Endothelial cell of umbilical vein (primary cell): ENCODE measurements around the gene ASZ1. TPM values are rescaled to one million over a fixed set of nuclear protein-coding genes. Genes with fewer than 3 reads are reported as not detected.

Experiments used
- BruUV-seq: library from RNA; stranded (reverse); fragments of 400-500 nt; replicated peaks from 2 replicates; lab custom pipeline; 2021; lab: Mats Ljungman, UMichigan
- CTCF ChIA-PET: fragments of 300-600, 350-600 bp; sonication (Branson Sonifier 250); formaldehyde crosslinking; loops from one replicate; lab custom pipeline; 2021; ENCODE audit warnings: antibody characterized with exemption, inconsistent platforms; lab: Charles Lee
- POLR2A ChIA-PET: fragments of 300-600, 350-600 bp; sonication (Branson Sonifier 250); formaldehyde crosslinking; loops from one replicate; lab custom pipeline; 2021; ENCODE audit warnings: antibody characterized with exemption, inconsistent platforms; lab: Charles Lee
- DNase-seq: peaks from one replicate; pipeline ENCODE4 v3.0.0-alpha.2; 2011; ENCODE audit warnings: low read depth, low spot score
- FAIRE-seq: peaks from 2 replicates; lab custom pipeline; 2011; peaks lifted over from hg19 to GRCh38; lab: Jason Lieb, UNC
- H2AFZ ChIP-seq: 2 replicates; pipeline ENCODE4 v1.6.0; 2012; ENCODE audit warnings: low read depth, low read length, control low read depth, inconsistent platforms
- H3K27ac ChIP-seq: 2 replicates; pipeline ENCODE4 v1.5.1; 2011; ENCODE audit warnings: low read depth, mild to moderate bottlenecking, control low read depth, low read length, moderate library complexity; ENCODE audit not compliant: insufficient read depth
- H3K27me3 ChIP-seq, 2 experiments: 2 replicates each; pipeline versions ENCODE4 v1.6.0 to v1.6.1; 2011; ENCODE audit warnings: low read length in 2 of 2, mixed read lengths in 1 of 2; ENCODE audit not compliant: control insufficient read depth in 2 of 2, insufficient read depth in 2 of 2
- H3K36me3 ChIP-seq, 2 experiments: 2 replicates in 1 of 2; 3 replicates in 1 of 2; pipeline ENCODE4 v1.5.1; 2011; ENCODE audit warnings: low read length in 2 of 2, mild to moderate bottlenecking in 1 of 2, moderate library complexity in 1 of 2; ENCODE audit not compliant: control insufficient read depth in 2 of 2, insufficient read depth in 2 of 2; ENCODE audit errors: extremely low read depth in 1 of 2
- H3K4me1 ChIP-seq: 3 replicates; pipeline ENCODE4 v1.5.1; 2011; ENCODE audit warnings: mild to moderate bottlenecking, low read length; ENCODE audit not compliant: control insufficient read depth, insufficient read depth; ENCODE audit errors: extremely low read depth
- H3K4me2 ChIP-seq: 2 replicates; pipeline ENCODE4 v1.6.1; 2011; ENCODE audit warnings: low read length, control low read depth, mixed read lengths; ENCODE audit not compliant: insufficient read depth
- H3K4me3 ChIP-seq, 3 experiments: fragments of 200-600 bp in 1 of 3; sonication (generic), shearing (Covaris generic) in 1 of 3; replicated peaks in 1 of 3; 2 replicates each; pipeline ENCODE4 v1.5.1; 2011 to 2016; ENCODE audit warnings: control low read depth in 3 of 3, low read length in 3 of 3, mild to moderate bottlenecking in 2 of 3, inconsistent platforms in 1 of 3, low read depth in 1 of 3, moderate library complexity in 1 of 3; ENCODE audit not compliant: insufficient read depth in 1 of 3
- H3K79me2 ChIP-seq: 2 replicates; pipeline ENCODE4 v1.6.0; 2012; ENCODE audit warnings: low read length, inconsistent platforms; ENCODE audit not compliant: control insufficient read depth, insufficient read depth
- H3K9ac ChIP-seq: replicated peaks from 2 replicates; pipeline ENCODE3; 2011; ENCODE audit warnings: low read length, control low read depth; ENCODE audit not compliant: insufficient read depth; ENCODE audit errors: extremely low read depth
- H3K9me1 ChIP-seq: replicated peaks from 3 replicates; pipeline ENCODE4 v1.6.0; 2011; ENCODE audit warnings: mild to moderate bottlenecking, low read length; ENCODE audit not compliant: control insufficient read depth, insufficient read depth; ENCODE audit errors: extremely low read depth
- H3K9me3 ChIP-seq: replicated peaks from 2 replicates; pipeline ENCODE4 v1.5.1; 2012; ENCODE audit warnings: low read length, inconsistent platforms; ENCODE audit not compliant: control insufficient read depth, insufficient read depth
- H4K20me1 ChIP-seq: replicated peaks from 2 replicates; pipeline ENCODE3; 2011; ENCODE audit warnings: mild to moderate bottlenecking, low read length; ENCODE audit not compliant: control insufficient read depth, insufficient read depth; ENCODE audit errors: extremely low read depth
- CTCF ChIP-seq, 2 donors: IDR thresholded peaks; 1 replicate in 1 of 2; 2 replicates in 1 of 2; pipeline ENCODE4 v1.5.1; 2011; ENCODE audit warnings: low read length in 2 of 2, mild to moderate bottlenecking in 2 of 2, moderate library complexity in 2 of 2, control low read depth in 1 of 2, inconsistent platforms in 1 of 2, low read depth in 1 of 2; ENCODE audit not compliant: insufficient read depth in 1 of 2; ENCODE audit errors: extremely low read depth in 1 of 2
- EZH2 ChIP-seq: IDR thresholded peaks from 2 replicates; pipeline ENCODE4 v1.6.1; 2012; ENCODE audit warnings: borderline replicate concordance, low read depth, mild to moderate bottlenecking, moderate library complexity, low read length, inconsistent platforms; ENCODE audit not compliant: severe bottlenecking
- FOS ChIP-seq: IDR thresholded peaks from 2 replicates; pipeline ENCODE4 v1.6.1; 2011; ENCODE audit warnings: mild to moderate bottlenecking, low read length, moderate library complexity, borderline replicate concordance; ENCODE audit not compliant: insufficient read depth
- GATA2 ChIP-seq: IDR thresholded peaks from 2 replicates; pipeline ENCODE4 v1.7.0; 2011; ENCODE audit warnings: low read depth, mild to moderate bottlenecking, moderate library complexity, mixed read lengths, low read length; ENCODE audit not compliant: insufficient read length, insufficient read depth
- JUN ChIP-seq: IDR thresholded peaks from 2 replicates; pipeline ENCODE4 v1.6.1; 2011; ENCODE audit warnings: borderline replicate concordance, low read depth; ENCODE audit not compliant: insufficient read length, insufficient read depth
- MAX ChIP-seq: IDR thresholded peaks from 2 replicates; pipeline ENCODE4 v1.6.1; 2011; ENCODE audit not compliant: insufficient read depth, insufficient read length
- MYC ChIP-seq: IDR thresholded peaks from one replicate; pipeline ENCODE4 v1.6.1; 2011; ENCODE audit warnings: mild to moderate bottlenecking, low read depth, low read length
- POLR2A ChIP-seq: IDR thresholded peaks from 2 replicates; pipeline ENCODE4 v1.6.1; 2012; ENCODE audit warnings: low read depth, mild to moderate bottlenecking, control low read depth, low read length
- POLR2AphosphoS5 ChIP-seq: IDR thresholded peaks from 2 replicates; pipeline ENCODE4 v1.6.1; 2012; ENCODE audit warnings: low read depth, mild to moderate bottlenecking, control low read depth, low read length, moderate library complexity; ENCODE audit not compliant: insufficient read depth
- dilution Hi-C: fragments of 300-500 bp; cut with MboI; formaldehyde crosslinking; loops from one replicate; pipeline ENCODE4 v1.15.0; 2019; ENCODE audit warnings: low sequenced_read_pairs; ENCODE audit not compliant: extremely low pct_ligation_motif_present
- intact Hi-C: fragments of 100-400 bp; cut with micrococcal nuclease; formaldehyde crosslinking; loops from one replicate; pipeline ENCODE4 v1.10.0; 2022
- polyA plus RNA-seq, 4 experiments: library from polyadenylated mRNA; depleted of rRNA in 3 of 4; stranded (reverse) in 3 of 4; unstranded in 1 of 4; fragments of >200 nt; gene quantifications; 2 replicates each; pipeline versions ENCODE4 v1.2.1 to v1.2.3, GENCODE V29; 2011 to 2012; ENCODE audit warnings: missing spikeins in 1 of 4
- total RNA-seq: library from RNA; stranded (reverse); gene quantifications from 2 replicates; pipeline ENCODE4 v1.2.3, GENCODE V29; 2021

The ASZ1 gene
- total and polyA plus RNA-seq, 2 donors (not counting 3 experiments of a cell fraction or from before 2014, with no cell fraction given) = not detected

- H3K9ac ChIP-seq = no peak overlapping the region
- H3K4me3 ChIP-seq = no peak overlapping the region
- no peak overlapping the region for H2AFZ ChIP-seq
- no peaks in the 10 kb centered on the region for H3K79me2 ChIP-seq
- peaks cover 15% of the 10 kb centered on the region for H3K4me1 ChIP-seq
- BruUV-seq = no TSS peak
- FAIRE-seq = no peak
- peaks cover 39 to 55% of the 10 kb centered on the region in 2 experiments for H3K27me3 ChIP-seq
- intact Hi-C loops = no loop called here
- TF ChIP-seq MYC (no peak), POLR2A (no peak), FOS (no peak), GATA2 (no peak), JUN (no peak), POLR2AphosphoS5 (no peak), EZH2 (no peak), MAX (no peak), CTCF (IDR thresholded peaks at IDR 0.05; ENCODE audit: extremely low read depth in 1 of 2, insufficient read depth in 1 of 2, low read depth in 1 of 2, low read length in 2 of 2) (no peak)
- CTCF ChIA-PET = interaction anchor here (0.8 to 1.8 kb wide), 2 partner anchors 8 to 112 kb away, joined by 3 to 5 read pairs; no protein-coding TSS in a partner anchor
- H3K9me3 ChIP-seq = no peaks in the 10 kb centered on the region
- dilution Hi-C loops = no loop called here
- no peak for DNase-seq
- POLR2A ChIA-PET = no interaction called here
- H3K36me3 ChIP-seq = no peaks in the 10 kb centered on the region
- H3K4me2 ChIP-seq = no peak overlapping the region
- H4K20me1 ChIP-seq = no peaks in the 10 kb centered on the region
- H3K9me1 ChIP-seq = no peaks in the 10 kb centered on the region
- no peak overlapping the region for H3K27ac ChIP-seq
These were observed 102.3 kb downstream of the ASZ1 start for GRCh38 chr7:117324960-117325359.
